IMR-90 (cell line): ENCODE measurements around the gene TMEM209. TPM values are rescaled to one million over a fixed set of nuclear protein-coding genes. Genes with fewer than 3 reads are reported as not detected.

Experiments
- ATAC-seq: fragments of 200-7000 bp; cut with Tn5 transposase; 2 replicates; pipeline ENCODE4 v1.9.1; 2020; ENCODE audit warnings: low read depth, mild to moderate bottlenecking, moderate library complexity
- BruUV-seq: library from RNA; stranded (reverse); fragments of 400-500 nt; replicated peaks from 2 replicates; lab custom pipeline; 2021; lab: Mats Ljungman, UMichigan
- CTCF ChIA-PET: fragments of 300-600 bp; formaldehyde crosslinking; extraction: SDS; loops from one replicate; lab custom pipeline; 2021; ENCODE audit warnings: antibody characterized with exemption; lab: Yijun Ruan, JAX
- POLR2A ChIA-PET: fragments of 300-600 bp; sonication (Branson Sonifier 250); formaldehyde crosslinking; loops from one replicate; lab custom pipeline; 2022; ENCODE audit warnings: antibody characterized with exemption; ENCODE audit not compliant: unreplicated experiment; lab: Charles Lee
- DNase-seq: peaks from one replicate; pipeline ENCODE4 v3.0.0; 2013
- H2AFZ ChIP-seq: replicated peaks from 2 replicates; pipeline ENCODE3; 2013; ENCODE audit warnings: low read length, mild to moderate bottlenecking; ENCODE audit not compliant: poor library complexity
- H2AK5ac ChIP-seq: 2 replicates; pipeline ENCODE4 v1.6.1; 2013; ENCODE audit warnings: low read depth, low read length, inconsistent platforms
- H2AK9ac ChIP-seq: replicated peaks from 2 replicates; pipeline ENCODE3; 2013; ENCODE audit warnings: mild to moderate bottlenecking, low read depth, low read length, moderate library complexity; ENCODE audit not compliant: poor library complexity
- H2BK120ac ChIP-seq: 2 replicates; pipeline ENCODE4 v1.6.1; 2013; ENCODE audit warnings: low read depth, low read length, inconsistent platforms
- H2BK15ac ChIP-seq: 3 replicates; pipeline ENCODE4 v1.6.1; 2013; ENCODE audit warnings: low read depth, low read length, inconsistent platforms
- H2BK20ac ChIP-seq: 2 replicates; pipeline ENCODE4 v1.6.1; 2013; ENCODE audit warnings: low read depth, mild to moderate bottlenecking, inconsistent platforms, low read length, moderate library complexity
- H2BK5ac ChIP-seq: 2 replicates; pipeline ENCODE4 v1.6.1; 2013; ENCODE audit warnings: mild to moderate bottlenecking, low read depth, low read length, inconsistent platforms; ENCODE audit not compliant: poor library complexity, severe bottlenecking
- H3K14ac ChIP-seq: replicated peaks from 2 replicates; pipeline ENCODE4 v1.6.1; 2013; ENCODE audit warnings: low read depth, low read length, inconsistent platforms
- H3K18ac ChIP-seq: 2 replicates; pipeline ENCODE4 v1.6.1; 2013; ENCODE audit warnings: low read depth, low read length, control low read depth
- H3K23ac ChIP-seq: 2 replicates; pipeline ENCODE4 v1.6.1; 2013; ENCODE audit warnings: low read depth, low read length, inconsistent platforms
- H3K27ac ChIP-seq: 2 replicates; pipeline ENCODE4 v1.5.1; 2013; ENCODE audit warnings: mild to moderate bottlenecking, control low read depth, low read length; ENCODE audit not compliant: insufficient read depth
- H3K27me3 ChIP-seq: 2 replicates; pipeline ENCODE4 v1.6.1; 2013; ENCODE audit warnings: low read length; ENCODE audit not compliant: control insufficient read depth, insufficient read depth
- H3K36me3 ChIP-seq: 2 replicates; pipeline ENCODE4 v1.6.1; 2013; ENCODE audit warnings: low read length, mixed read lengths; ENCODE audit not compliant: control insufficient read depth, insufficient read depth
- H3K4ac ChIP-seq: 2 replicates; pipeline ENCODE4 v1.6.1; 2013; ENCODE audit warnings: low read depth, low read length, inconsistent platforms
- H3K4me1 ChIP-seq: 2 replicates; pipeline ENCODE4 v1.6.1; 2013; ENCODE audit warnings: low read length, mixed read lengths; ENCODE audit not compliant: control insufficient read depth, insufficient read depth
- H3K4me2 ChIP-seq: 2 replicates; pipeline ENCODE4 v1.6.1; 2013; ENCODE audit warnings: low read depth, mild to moderate bottlenecking, control low read depth, low read length, moderate library complexity
- H3K4me3 ChIP-seq: 2 replicates; pipeline ENCODE4 v1.5.1; 2013; ENCODE audit warnings: low read depth, mild to moderate bottlenecking, control low read depth, low read length, moderate library complexity; ENCODE audit not compliant: insufficient read depth
- H3K56ac ChIP-seq: 2 replicates; pipeline ENCODE4 v1.6.1; 2013; ENCODE audit warnings: low read length, inconsistent platforms; ENCODE audit not compliant: insufficient read depth; ENCODE audit errors: extremely low read depth
- H3K79me1 ChIP-seq, 2 experiments: 2 replicates each; pipeline ENCODE4 v1.6.1; 2013; ENCODE audit warnings: low read length in 2 of 2, inconsistent platforms in 1 of 2, low read depth in 1 of 2
- H3K9ac ChIP-seq: 2 replicates; pipeline ENCODE4 v1.6.1; 2013; ENCODE audit warnings: low read depth, low read length, control low read depth
- H3K9me1 ChIP-seq: 2 replicates; pipeline ENCODE4 v1.6.1; 2013; ENCODE audit warnings: low read length, inconsistent platforms; ENCODE audit not compliant: insufficient read depth
- H3K9me3 ChIP-seq: 2 replicates; pipeline ENCODE4 v1.6.1; 2013; ENCODE audit warnings: low read length; ENCODE audit not compliant: control insufficient read depth, insufficient read depth
- H4K20me1 ChIP-seq: 2 replicates; pipeline ENCODE4 v1.6.1; 2013; ENCODE audit warnings: low read length, inconsistent platforms; ENCODE audit not compliant: insufficient read depth
- H4K5ac ChIP-seq: 2 replicates; pipeline ENCODE4 v1.6.1; 2013; ENCODE audit warnings: mild to moderate bottlenecking, low read depth, low read length, control low read depth
- H4K8ac ChIP-seq, 2 experiments: 2 replicates each; pipeline ENCODE4 v1.6.1; 2013; ENCODE audit warnings: low read depth in 2 of 2, low read length in 2 of 2, control low read depth in 1 of 2, inconsistent platforms in 1 of 2
- H4K91ac ChIP-seq: 2 replicates; pipeline ENCODE4 v1.6.1; 2013; ENCODE audit warnings: low read depth, low read length, inconsistent platforms; ENCODE audit not compliant: insufficient read depth
- BHLHE40 ChIP-seq: fragments of 150-350 bp; IDR thresholded peaks from 2 replicates; pipeline ENCODE4 v1.6.1; 2016; ENCODE audit warnings: mild to moderate bottlenecking, low read depth, low read length
- CEBPB ChIP-seq: IDR thresholded peaks from 2 replicates; pipeline ENCODE4 v1.6.1; 2012; ENCODE audit warnings: low read depth, low read length, improper control_type of control experiment
- CHD1 ChIP-seq: IDR thresholded peaks from 2 replicates; pipeline ENCODE4 v1.6.1; 2012; ENCODE audit warnings: low read depth, low read length, improper control_type of control experiment
- FOS ChIP-seq: fragments of 150-350 bp; IDR thresholded peaks from 2 replicates; pipeline ENCODE4 v1.6.1; 2016; ENCODE audit warnings: low read depth, low read length
- MAFK ChIP-seq: IDR thresholded peaks from 2 replicates; pipeline ENCODE4 v1.6.1; 2012; ENCODE audit warnings: low read depth, low read length, improper control_type of control experiment
- MXI1 ChIP-seq: IDR thresholded peaks from 2 replicates; pipeline ENCODE4 v1.6.1; 2012; ENCODE audit warnings: low read depth, mild to moderate bottlenecking, low read length, moderate library complexity, borderline replicate concordance
- NFE2L2 ChIP-seq: fragments of 150-350 bp; IDR thresholded peaks from 2 replicates; pipeline ENCODE4 v1.6.1; 2016; ENCODE audit warnings: low read depth, mild to moderate bottlenecking, low read length
- RCOR1 ChIP-seq: IDR thresholded peaks from 2 replicates; pipeline ENCODE4 v1.6.1; 2012; ENCODE audit warnings: mild to moderate bottlenecking, low read length, improper control_type of control experiment; ENCODE audit not compliant: insufficient replicate concordance
- RFX5 ChIP-seq: IDR thresholded peaks from 2 replicates; pipeline ENCODE4 v1.8.0; 2012; ENCODE audit warnings: low read depth, mild to moderate bottlenecking, low read length, moderate library complexity
- SMC3 ChIP-seq: fragments of 150-350 bp; IDR thresholded peaks from 2 replicates; pipeline ENCODE4 v1.6.1; 2016; ENCODE audit warnings: low read depth, mild to moderate bottlenecking, antibody characterized with exemption, low read length, moderate library complexity
- WGBS, 2 experiments: methylation state at CpG; one replicate each; pipeline versions ENCODE4 v1.1.5 to v1.1.7; 2013; ENCODE audit warnings: missing lambda C conversion rate in 2 of 2; ENCODE audit not compliant: insufficient read length in 1 of 2; ENCODE audit errors: extremely low coverage in 2 of 2; 5-methylcytosine and 5-hydroxymethylcytosine counted together
- dilution Hi-C: fragments of 300-500 bp; cut with HindIII; formaldehyde crosslinking; loops from one replicate; pipeline ENCODE4 v1.14.3; 2018; ENCODE audit warnings: low sequenced_read_pairs; ENCODE audit not compliant: unreplicated experiment
- in situ Hi-C: fragments of 300-500 bp; cut with MboI; formaldehyde crosslinking; loops from 3 replicates; pipeline ENCODE4 v1.14.3; 2019; ENCODE audit warnings: low sequenced_read_pairs, inconsistent platforms, mixed read lengths
- intact Hi-C: fragments of 100-400 bp; cut with micrococcal nuclease; formaldehyde crosslinking; loops from 2 replicates; pipeline ENCODE4 v1.10.0; 2022
- polyA plus RNA-seq, 3 experiments: library from polyadenylated mRNA; depleted of rRNA; stranded (reverse); fragments of >200 nt; gene quantifications; 2 replicates each; pipeline ENCODE4 v1.2.3, GENCODE V29; 2012; ENCODE audit warnings: low replicate concordance in 1 of 3
- total RNA-seq: library from RNA; depleted of rRNA; stranded (reverse); fragments of >200 nt; gene quantifications from 2 replicates; pipeline ENCODE4 v1.2.3, GENCODE V29; 2012
- TF ChIP-seq, protein P1 (sequence below): conservative IDR thresholded peaks from 2 replicates; pipeline ENCODE4 v1.5.1; 2012; ENCODE audit warnings: mild to moderate bottlenecking, low read depth, low read length, improper control_type of control experiment
- TF ChIP-seq, protein P2 (sequence below): fragments of 150-350 bp; IDR thresholded peaks from 2 replicates; pipeline ENCODE4 v1.6.1; 2017; ENCODE audit warnings: mild to moderate bottlenecking, antibody characterized with exemption, low read length, low read depth
- TF ChIP-seq, protein P3 (sequence below): fragments of 150-350 bp; IDR thresholded peaks from 2 replicates; pipeline ENCODE4 v1.6.1; 2016; ENCODE audit warnings: low read depth, mild to moderate bottlenecking, low read length, moderate library complexity, borderline replicate concordance

The TMEM209 gene
- total and polyA plus RNA-seq, 2 of the 4 experiments (the other 2 are of a cell fraction), result 8.0 to 11.3 TPM

DNA sequence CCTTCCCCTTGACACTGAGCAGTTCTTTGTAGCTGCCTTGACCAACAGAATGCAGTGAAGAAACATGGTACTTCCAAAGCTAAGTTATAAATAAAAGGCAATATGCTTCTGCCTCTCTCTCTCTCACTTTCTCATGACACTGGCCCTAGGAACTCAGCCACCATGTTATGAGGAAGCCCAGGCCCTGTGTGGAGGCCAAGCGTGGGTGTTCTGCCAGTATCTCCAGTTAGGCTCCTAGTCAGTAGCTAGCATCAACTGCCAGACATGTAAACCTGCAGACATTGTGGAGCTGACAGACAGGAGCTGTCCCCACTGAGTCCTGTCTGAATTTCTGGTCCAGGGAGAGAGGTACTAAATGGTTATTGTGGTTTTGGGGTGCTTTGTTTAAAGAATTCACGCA is 45.2 kb downstream of the TMEM209 start:
- ChIA-PET POLR2A (no interaction called here), CTCF (interaction anchor here (0.6 kb wide), 1 partner anchor 121 kb away, joined by 9 read pairs; no protein-coding TSS in a partner anchor)
- H2BK5ac ChIP-seq, result no peak overlapping the region
- no TSS peak for BruUV-seq
- no peaks in the 10 kb centered on the region for H3K27me3 ChIP-seq
- intact Hi-C loops, result no loop called here
- H2BK120ac ChIP-seq, result no peak overlapping the region
- no peaks in the 10 kb centered on the region for H3K79me1 ChIP-seq
- H3K4me2 ChIP-seq, result no peak overlapping the region
- H3K14ac ChIP-seq, result no peak overlapping the region
- WGBS, 2 experiments, result 100% methylated on average over 1 of the region's 2 CpGs; no CpG with 5 or more reads in 1 of the 2 experiments
- no peak overlapping the region for H2AK5ac ChIP-seq
- H3K36me3 ChIP-seq, result peaks cover 13% of the 10 kb centered on the region
- no peak overlapping the region for H4K8ac ChIP-seq
- H3K9ac ChIP-seq, result no peak overlapping the region
- no peaks in the 10 kb centered on the region for H4K20me1 ChIP-seq
- ATAC-seq, result no peak
- no peaks in the 10 kb centered on the region for H3K4me1 ChIP-seq
- no peak overlapping the region for H2BK20ac ChIP-seq
- DNase-seq, result no peak
- no peak overlapping the region for H3K18ac ChIP-seq
- no peak overlapping the region for H4K91ac ChIP-seq
- no peak overlapping the region for H3K23ac ChIP-seq
- H3K9me1 ChIP-seq, result no peaks in the 10 kb centered on the region
- H2AFZ ChIP-seq, result no peak overlapping the region
- H2AK9ac ChIP-seq, result no peak overlapping the region
- no peak overlapping the region for H3K56ac ChIP-seq
- in situ Hi-C loops, result no loop called here
- H3K4ac ChIP-seq, result no peak overlapping the region
- TF ChIP-seq FOS, result no peak
- TF ChIP-seq, protein P1, sequence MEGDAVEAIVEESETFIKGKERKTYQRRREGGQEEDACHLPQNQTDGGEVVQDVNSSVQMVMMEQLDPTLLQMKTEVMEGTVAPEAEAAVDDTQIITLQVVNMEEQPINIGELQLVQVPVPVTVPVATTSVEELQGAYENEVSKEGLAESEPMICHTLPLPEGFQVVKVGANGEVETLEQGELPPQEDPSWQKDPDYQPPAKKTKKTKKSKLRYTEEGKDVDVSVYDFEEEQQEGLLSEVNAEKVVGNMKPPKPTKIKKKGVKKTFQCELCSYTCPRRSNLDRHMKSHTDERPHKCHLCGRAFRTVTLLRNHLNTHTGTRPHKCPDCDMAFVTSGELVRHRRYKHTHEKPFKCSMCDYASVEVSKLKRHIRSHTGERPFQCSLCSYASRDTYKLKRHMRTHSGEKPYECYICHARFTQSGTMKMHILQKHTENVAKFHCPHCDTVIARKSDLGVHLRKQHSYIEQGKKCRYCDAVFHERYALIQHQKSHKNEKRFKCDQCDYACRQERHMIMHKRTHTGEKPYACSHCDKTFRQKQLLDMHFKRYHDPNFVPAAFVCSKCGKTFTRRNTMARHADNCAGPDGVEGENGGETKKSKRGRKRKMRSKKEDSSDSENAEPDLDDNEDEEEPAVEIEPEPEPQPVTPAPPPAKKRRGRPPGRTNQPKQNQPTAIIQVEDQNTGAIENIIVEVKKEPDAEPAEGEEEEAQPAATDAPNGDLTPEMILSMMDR, result no peak
- no peak for TF ChIP-seq SMC3
- no peak for TF ChIP-seq RFX5
- TF ChIP-seq NFE2L2, result no peak
- TF ChIP-seq RCOR1, result no peak
- TF ChIP-seq MXI1, result no peak
- TF ChIP-seq, protein P2, sequence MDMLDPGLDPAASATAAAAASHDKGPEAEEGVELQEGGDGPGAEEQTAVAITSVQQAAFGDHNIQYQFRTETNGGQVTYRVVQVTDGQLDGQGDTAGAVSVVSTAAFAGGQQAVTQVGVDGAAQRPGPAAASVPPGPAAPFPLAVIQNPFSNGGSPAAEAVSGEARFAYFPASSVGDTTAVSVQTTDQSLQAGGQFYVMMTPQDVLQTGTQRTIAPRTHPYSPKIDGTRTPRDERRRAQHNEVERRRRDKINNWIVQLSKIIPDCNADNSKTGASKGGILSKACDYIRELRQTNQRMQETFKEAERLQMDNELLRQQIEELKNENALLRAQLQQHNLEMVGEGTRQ, result no peak
- no peak for TF ChIP-seq MAFK
- TF ChIP-seq CEBPB, result no peak
- TF ChIP-seq BHLHE40, result no peak
- TF ChIP-seq, protein P3, sequence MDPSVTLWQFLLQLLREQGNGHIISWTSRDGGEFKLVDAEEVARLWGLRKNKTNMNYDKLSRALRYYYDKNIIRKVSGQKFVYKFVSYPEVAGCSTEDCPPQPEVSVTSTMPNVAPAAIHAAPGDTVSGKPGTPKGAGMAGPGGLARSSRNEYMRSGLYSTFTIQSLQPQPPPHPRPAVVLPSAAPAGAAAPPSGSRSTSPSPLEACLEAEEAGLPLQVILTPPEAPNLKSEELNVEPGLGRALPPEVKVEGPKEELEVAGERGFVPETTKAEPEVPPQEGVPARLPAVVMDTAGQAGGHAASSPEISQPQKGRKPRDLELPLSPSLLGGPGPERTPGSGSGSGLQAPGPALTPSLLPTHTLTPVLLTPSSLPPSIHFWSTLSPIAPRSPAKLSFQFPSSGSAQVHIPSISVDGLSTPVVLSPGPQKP, result no peak
- TF ChIP-seq CHD1, result no peak
- H3K27ac ChIP-seq, result no peak overlapping the region
- dilution Hi-C loops, result no loop called here
- H3K4me3 ChIP-seq, result no peak overlapping the region
- no peak overlapping the region for H2BK15ac ChIP-seq
- H3K9me3 ChIP-seq, result peaks cover 3% of the 10 kb centered on the region; the same call in 1 of the 2 replicates
- H4K5ac ChIP-seq, result no peak overlapping the region
